Ascending aorta (tissue), 2 donors: ENCODE data around the gene C2CD4A. TPM values are rescaled to one million over a fixed set of nuclear protein-coding genes. Genes with fewer than 3 reads are reported as not detected.
A peak's percentile ranks its signal among the peaks of the same experiment; 100 is the strongest.

Experiments
- DNase-seq, 2 donors: peaks; one replicate each; pipeline ENCODE4 v3.0.0-alpha.2; 2019; ENCODE audit warnings: low spot score in 2 of 2
- H3K27ac ChIP-seq, 2 donors: fragments of 200-600 bp; sonication (generic); one replicate each; pipeline ENCODE4 v1.5.1; 2016 to 2017; ENCODE audit warnings: mild to moderate bottlenecking in 1 of 2
- H3K27me3 ChIP-seq: fragments of 200-600 bp; sonication (generic); one replicate; pipeline ENCODE4 v1.5.1; 2017
- H3K36me3 ChIP-seq, 2 donors: fragments of 200-600 bp; sonication (generic); one replicate each; pipeline ENCODE4 v1.5.1; 2016
- H3K4me1 ChIP-seq, 2 donors: fragments of 200-600 bp; sonication (generic); one replicate each; pipeline ENCODE4 v1.5.1; 2016 to 2017; ENCODE audit warnings: mild to moderate bottlenecking in 1 of 2
- H3K4me3 ChIP-seq, 2 donors: fragments of 200-600 bp; sonication (generic); one replicate each; pipeline ENCODE4 v1.5.1; 2016 to 2017; ENCODE audit warnings: mild to moderate bottlenecking in 1 of 2
- H3K9me3 ChIP-seq, 2 donors: fragments of 200-600 bp; sonication (generic); one replicate each; pipeline ENCODE4 v1.5.1; 2016
- CTCF ChIP-seq, 3 experiments: fragments of 200-600 bp in 2 of 3; fragments of 450-650 bp in 1 of 3; sonication (generic) in 2 of 3; IDR thresholded peaks; one replicate each; pipeline ENCODE4 v1.5.1; 2016 to 2019; ENCODE audit warnings: antibody characterized with exemption in 3 of 3, mild to moderate bottlenecking in 1 of 3, moderate library complexity in 1 of 3
- intact Hi-C: fragments of 100-400 bp; cut with DNase I; formaldehyde crosslinking; loops from one replicate; pipeline ENCODE4 v1.15.1; 2023
- total RNA-seq: library from RNA; depleted of rRNA; stranded (reverse); fragments of >200 nt; gene quantifications from one replicate; pipeline ENCODE4 v1.1.0, GENCODE V29; 2016

C2CD4A gene
- total RNA-seq, 1 donor from 2014 or later, result not detected

DNA sequence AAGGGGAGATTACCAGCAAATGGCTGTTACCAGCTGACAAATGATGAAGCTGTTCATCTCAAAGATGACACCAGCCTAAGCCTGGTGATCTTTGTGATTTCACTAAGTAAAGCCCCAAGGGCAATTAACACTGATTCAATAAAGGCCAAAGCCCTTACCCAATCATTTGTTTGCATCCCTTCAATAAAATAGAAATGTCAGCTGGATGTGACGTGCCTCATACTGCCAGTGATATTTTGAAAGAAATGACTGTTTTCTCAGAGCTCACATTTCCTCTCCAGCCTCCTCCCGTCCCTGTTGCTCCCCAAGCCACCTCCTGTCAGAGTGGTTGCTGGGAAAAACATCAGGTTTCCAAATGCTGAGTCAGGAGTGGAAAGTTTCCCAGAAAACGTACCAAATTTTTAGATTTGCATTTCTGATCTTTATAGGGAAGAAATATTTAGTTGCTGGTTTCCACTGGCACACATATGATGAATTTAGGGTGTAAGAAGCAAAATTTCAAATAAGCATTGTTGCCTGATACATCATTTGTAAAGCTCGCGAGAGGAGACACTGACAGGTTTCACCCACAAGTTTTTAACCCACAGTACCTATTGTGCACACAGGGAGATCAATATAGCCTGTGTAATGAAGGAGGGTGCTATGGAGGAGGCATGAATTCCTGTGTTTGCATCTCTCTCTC lies 21.0 kb downstream of the C2CD4A start:
- no peak for TF ChIP-seq CTCF (IDR thresholded peaks at IDR 0.05)
- no peaks in the 10 kb centered on the region for H3K9me3 ChIP-seq
- peak overlapping the region in 1 of 2 donors; percentile 20 for H3K4me3 ChIP-seq
- intact Hi-C loops, result no loop called here
- H3K36me3 ChIP-seq, result no peaks in the 10 kb centered on the region
- H3K4me1 ChIP-seq, result no peaks in the 10 kb centered on the region
- no peak for DNase-seq
- no peaks in the 10 kb centered on the region for H3K27me3 ChIP-seq
- no peak overlapping the region for H3K27ac ChIP-seq

DNA sequence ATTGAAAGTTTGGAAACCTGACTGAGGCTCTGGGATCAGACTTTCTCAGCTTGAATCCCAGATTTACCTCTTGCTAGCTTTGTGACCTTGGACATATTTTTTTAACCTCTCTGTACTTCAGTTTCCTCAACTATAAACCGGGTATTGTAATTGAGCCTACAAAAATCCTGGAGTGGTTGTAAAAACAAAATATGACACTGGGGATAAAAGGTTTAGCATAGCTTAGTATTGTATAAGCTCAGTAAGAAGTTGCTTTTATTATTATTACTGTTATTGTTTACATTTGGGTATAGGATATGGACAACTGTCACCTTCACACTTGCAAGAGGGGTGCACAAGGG lies 21.5 kb downstream of the C2CD4A start:
- no peak for DNase-seq
- Histone ChIP-seq H3K9me3 (no peaks in the 10 kb centered on the region), H3K36me3 (no peaks in the 10 kb centered on the region), H3K27me3 (no peaks in the 10 kb centered on the region), H3K4me1 (no peaks in the 10 kb centered on the region), H3K27ac (no peak overlapping the region), H3K4me3 (peak overlapping the region in 1 of 2 donors; percentile 20)
- TF ChIP-seq CTCF (IDR thresholded peaks at IDR 0.05), result no peak
- intact Hi-C loops, result no loop called here

GRCh38 chr15:62089616-62090015 lies 22.8 kb downstream of the C2CD4A start:
- Histone ChIP-seq H3K27me3 (no peaks in the 10 kb centered on the region), H3K27ac (no peak overlapping the region), H3K4me1 (no peaks in the 10 kb centered on the region), H3K9me3 (no peaks in the 10 kb centered on the region), H3K36me3 (no peaks in the 10 kb centered on the region), H3K4me3 (no peak overlapping the region)
- no peak for TF ChIP-seq CTCF (IDR thresholded peaks at IDR 0.05)
- intact Hi-C loops, result no loop called here
- no peak for DNase-seq

GRCh38 chr15:62090988-62091387 lies 24.2 kb downstream of the C2CD4A start:
- DNase-seq, result no peak
- Histone ChIP-seq H3K4me3 (no peak overlapping the region), H3K9me3 (no peaks in the 10 kb centered on the region), H3K27ac (no peak overlapping the region), H3K36me3 (no peaks in the 10 kb centered on the region), H3K4me1 (no peaks in the 10 kb centered on the region), H3K27me3 (no peaks in the 10 kb centered on the region)
- TF ChIP-seq CTCF (IDR thresholded peaks at IDR 0.05), result no peak
- intact Hi-C loops, result no loop called here

- no peak for TF ChIP-seq CTCF (IDR thresholded peaks at IDR 0.05)
- no peaks in the 10 kb centered on the region for H3K36me3 ChIP-seq
- H3K4me1 ChIP-seq, result no peaks in the 10 kb centered on the region
- intact Hi-C loops, result no loop called here
- H3K27me3 ChIP-seq, result no peaks in the 10 kb centered on the region
- no peak overlapping the region for H3K4me3 ChIP-seq
- no peaks in the 10 kb centered on the region for H3K9me3 ChIP-seq
- no peak for DNase-seq
- no peak overlapping the region for H3K27ac ChIP-seq
Observed at GRCh38 chr15:62093809-62094208, 27.0 kb downstream of the C2CD4A start.

DNA sequence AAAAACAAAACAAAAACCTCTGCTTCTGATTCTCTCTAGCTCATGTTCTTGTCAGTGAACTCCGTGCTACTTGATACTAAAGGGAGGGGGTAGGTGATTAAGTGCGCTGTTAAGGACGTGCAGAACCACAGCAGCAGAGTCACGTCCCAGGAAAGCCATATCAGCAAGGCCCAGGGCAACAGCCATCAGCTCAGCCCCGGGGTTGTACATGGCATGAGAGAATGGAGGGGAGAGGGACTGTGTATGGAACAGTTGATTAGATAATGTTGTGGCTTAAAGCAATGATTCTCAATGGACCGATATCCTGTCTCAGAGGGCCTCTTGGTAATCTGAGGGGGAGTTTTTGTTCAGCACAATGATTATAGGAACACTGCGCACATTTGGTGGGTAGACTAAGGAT lies 27.6 kb downstream of the C2CD4A start:
- intact Hi-C loops, result no loop called here
- no peak for TF ChIP-seq CTCF (IDR thresholded peaks at IDR 0.05)
- Histone ChIP-seq H3K4me3 (no peak overlapping the region), H3K4me1 (no peaks in the 10 kb centered on the region), H3K36me3 (no peaks in the 10 kb centered on the region), H3K27me3 (no peaks in the 10 kb centered on the region), H3K9me3 (no peaks in the 10 kb centered on the region), H3K27ac (no peak overlapping the region)
- DNase-seq, result no peak
